IPS-NIHi7 (cell line): ENCODE measurements around the gene RECK.
A peak's percentile ranks its signal among the peaks of the same experiment; 100 is the strongest.
"Not testable (repeated sequence)": the region's sequence is repeated elsewhere in the genome, so short reads cannot be mapped to it uniquely, and the experiment has no call there.

Experiments
- DNase-seq: peaks from one replicate; pipeline ENCODE4 v3.0.0; 2012; ENCODE audit warnings: mixed read lengths; ENCODE audit errors: extremely low spot score

The RECK gene

DNA sequence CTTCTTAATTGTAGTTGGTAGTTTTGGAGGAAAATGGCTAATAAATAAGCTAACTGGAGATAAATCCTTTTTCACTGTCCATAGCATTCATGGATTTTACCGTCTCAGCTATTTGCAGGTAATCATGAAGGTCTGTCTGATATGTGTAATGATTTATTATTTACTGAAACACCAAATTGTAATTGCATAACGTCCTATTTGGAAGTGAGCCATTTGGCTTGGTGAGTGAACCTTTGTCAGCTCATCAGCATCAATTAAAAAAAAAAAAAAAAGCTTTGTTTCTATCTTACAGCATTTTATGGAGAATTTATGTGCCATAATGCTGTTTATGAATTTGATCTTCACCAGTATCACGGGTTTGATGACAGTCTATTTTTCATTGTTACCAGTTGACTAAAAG is 20.2 kb downstream of the RECK start:
- DNase-seq: no peak

DNA sequence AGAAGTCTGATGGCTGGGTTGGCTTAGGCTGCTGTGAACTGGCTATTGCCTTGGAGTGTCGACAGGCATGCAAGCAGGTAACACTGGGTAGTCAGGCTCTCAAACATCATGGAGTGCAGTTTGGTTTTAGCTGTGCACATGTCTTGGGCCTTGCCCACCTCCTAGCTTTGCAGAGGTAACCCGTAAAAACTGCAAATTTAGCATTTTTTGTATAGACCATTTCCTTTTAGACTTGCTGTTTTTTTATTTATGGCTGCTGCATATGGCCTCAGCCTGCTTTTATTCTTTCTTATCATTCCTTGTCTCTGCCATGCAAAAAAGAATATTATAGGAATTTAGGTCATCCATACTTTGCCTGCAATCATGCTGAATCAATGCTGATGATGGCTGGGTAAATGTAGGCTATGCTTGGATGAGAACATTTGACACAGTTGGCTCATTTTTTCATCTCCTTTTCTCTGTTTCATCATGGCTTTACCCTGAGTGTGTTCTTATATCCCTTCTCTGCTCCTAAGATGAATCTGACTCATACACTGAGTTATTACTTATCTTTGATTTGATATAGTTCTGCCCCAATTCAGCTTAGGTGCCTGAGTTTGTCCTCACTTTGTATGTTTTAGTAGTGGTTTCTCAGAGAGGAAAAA is 27.2 kb downstream of the RECK start:
- DNase-seq: no peak

DNA sequence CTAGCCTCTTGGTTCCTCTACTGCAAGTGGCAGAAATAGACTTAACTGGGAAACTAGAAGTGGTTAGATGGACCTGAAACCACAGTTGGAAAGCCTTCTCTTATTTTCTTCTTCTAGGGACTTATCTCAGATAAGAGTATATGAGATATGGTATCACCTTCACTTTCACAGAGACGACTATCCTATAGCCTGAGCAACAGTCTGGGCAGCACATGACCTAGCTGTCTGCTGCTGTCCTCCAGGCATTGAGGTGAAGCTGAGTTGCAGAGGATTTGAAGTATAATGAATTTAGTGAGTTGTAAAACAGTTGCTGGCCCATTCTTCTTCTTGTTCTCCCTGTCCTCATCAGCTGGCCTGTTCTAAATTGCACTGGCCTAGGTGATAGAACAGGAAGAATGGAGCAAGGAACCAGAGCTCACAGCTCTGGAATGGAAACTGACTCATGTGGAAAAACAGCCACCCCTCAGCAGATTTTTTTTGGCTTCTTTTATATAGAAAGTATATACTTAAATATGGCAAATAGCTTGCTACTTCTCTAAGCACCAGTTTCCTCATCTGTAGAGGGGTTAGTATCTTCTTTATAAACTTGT is 27.8 kb downstream of the RECK start:
- no peak for DNase-seq

DNA sequence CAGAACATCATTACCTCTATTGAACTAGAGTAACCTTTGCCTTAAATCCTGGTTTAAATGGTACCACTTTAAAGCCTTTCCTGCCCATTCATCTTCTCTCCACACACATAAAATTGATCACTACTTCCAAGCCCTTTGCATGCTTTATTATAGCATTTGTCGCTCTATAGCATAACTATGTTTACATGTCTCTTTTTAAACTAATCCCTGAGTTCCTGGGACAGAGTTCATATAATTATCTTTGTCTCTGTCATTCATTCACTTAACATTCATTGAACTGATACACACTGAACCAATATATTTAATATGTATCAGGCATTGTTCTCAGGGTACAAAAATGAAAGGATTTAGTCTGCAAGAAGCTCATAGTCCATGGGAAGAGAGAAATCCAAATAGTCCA is 37.3 kb downstream of the RECK start:
- no peak for DNase-seq

DNA sequence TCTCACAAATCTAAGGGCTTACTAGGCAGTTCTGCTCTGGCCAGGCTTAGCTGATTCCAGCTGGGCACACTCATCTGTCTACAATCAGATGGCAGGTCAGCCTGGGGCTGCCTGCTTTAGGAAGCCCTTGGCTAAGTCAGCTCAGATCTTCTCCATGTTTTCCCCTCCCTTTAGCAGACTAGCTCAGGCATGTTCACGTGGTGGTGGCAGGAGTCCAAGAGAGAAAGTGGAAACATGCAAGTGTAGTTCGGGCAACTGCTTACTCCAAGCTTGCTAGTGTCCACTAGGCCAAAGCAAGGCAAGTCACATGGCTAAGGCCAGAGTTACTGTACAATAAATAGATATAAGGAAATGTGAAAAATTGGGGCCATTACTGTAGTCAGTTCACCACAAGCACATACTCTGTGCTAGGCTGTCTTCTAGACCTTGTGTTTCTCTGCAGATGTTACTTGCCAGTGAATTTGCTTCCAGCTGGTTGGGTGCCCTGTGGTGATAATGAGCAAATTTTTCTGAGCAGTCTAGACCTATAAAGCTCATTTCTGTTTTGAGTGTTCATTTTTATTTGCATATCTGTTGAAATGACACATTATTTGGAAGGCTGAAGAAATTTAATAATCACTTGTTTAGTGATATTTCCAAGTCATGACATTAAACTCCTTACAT is 38.3 kb downstream of the RECK start:
- DNase-seq: no peak

DNA sequence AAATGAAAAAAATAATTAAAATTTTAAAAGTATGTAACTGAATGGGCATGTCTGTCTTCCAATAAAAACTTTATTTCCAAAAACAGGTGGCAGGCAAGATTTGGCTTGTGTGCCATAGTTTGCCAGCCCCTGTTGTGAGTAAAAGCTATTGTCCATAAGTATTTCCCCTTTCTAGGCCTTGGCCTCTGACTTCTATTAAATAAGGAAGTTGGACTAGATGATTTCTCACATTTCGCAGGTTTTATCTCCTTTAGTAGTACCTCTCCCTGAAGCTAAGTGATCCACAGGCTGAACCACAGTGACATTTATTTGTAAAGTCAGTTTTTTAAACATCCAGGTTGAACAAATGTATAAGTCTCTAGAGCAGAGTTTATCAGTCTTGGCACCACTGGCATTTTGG is 41.3 kb downstream of the RECK start:
- DNase-seq: no peak

DNA sequence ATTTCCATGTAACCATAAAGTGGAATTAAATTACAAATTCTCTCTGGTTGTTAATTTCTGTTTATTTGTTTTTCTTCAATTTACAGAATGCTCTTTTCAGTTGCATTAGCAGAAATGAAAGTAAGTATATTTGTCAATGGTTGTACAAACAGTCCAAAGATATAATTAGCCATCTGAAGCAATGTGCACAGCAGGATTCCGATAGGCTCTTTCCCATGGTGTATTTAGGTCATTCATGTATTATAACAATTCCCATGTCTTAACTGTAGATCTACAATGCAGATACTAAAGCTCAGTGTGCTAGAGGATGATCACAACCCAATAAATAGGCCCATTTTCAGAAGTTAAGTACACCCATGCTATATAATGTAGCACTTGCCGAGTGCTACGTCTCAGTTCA is 43.8 kb downstream of the RECK start:
- DNase-seq: no peak

DNA sequence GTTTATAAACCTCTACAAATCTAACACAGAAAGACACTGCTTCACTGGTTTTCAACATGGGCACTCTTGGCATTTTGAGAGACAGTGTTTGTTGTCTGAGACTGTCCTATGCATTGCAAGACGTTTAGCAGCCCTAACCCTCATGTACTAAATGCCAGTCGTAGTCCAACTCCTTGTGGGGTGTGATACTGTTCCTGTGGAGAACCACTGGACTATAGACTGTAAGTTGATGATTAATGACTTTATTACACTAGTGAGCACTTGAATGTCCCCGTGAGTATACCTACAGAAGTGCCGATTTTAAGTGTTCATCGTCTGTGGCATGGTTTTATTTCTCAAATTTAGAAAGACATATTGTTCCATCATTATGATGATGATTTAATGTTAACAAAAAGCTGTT is 46.2 kb downstream of the RECK start:
- DNase-seq: no peak

DNA sequence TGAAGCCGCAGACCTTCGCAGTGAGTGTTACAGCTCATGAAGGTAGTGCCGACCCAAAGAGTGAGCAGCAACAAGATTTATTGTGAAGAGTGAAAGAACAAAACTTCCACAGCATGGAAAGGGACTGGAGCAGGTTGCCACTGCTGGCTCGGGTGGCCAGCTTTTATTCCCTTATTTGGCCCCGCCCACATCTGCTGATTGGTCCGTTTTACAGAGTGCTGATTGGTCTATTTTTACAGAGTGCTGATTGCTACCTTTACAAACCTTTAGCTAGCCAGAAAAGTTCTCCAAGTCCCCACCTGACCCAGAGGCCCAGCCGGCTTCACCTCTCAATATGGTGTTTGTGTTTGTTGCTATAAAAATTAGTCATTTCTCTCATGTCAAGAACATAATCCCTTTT is 49.7 kb downstream of the RECK start:
- DNase-seq: no peak

DNA sequence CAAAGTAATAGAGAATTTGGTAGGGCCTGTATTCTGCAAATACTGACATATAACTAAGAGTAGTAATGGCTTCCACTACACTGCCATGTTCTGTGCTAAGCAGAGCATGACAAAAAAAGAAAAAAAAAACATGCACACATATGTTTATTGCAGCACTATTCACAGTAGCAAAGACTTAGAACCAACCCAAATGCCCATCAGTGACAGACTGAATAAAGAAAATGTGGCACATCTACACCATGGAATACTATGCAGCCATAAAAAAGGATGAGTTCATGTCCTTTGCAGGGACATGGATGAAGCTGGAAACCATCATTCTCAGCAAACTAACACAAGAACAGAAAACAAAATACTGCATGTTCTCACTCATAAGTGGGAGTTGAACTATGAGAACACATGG is 50.3 kb downstream of the RECK start:
- not testable (repeated sequence) for DNase-seq

DNA sequence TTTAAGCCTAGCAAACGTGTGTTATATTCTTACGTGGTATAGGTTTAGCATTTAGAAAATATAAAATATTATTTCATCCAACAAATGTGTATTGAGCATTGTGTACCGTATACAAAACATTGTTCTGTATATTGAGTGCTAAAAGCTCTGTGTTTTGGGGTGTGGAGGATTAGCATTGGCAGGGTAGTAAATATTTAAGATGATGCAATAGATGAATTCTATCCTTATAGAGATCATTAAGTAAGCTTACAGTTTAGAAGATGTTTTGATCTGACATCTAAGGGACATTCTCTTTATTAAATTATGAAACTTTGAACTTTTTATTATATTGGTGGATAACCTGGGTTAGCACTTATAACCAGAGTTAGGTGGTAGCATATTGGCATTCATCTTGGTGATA is 51.3 kb downstream of the RECK start:
- no peak for DNase-seq

DNA sequence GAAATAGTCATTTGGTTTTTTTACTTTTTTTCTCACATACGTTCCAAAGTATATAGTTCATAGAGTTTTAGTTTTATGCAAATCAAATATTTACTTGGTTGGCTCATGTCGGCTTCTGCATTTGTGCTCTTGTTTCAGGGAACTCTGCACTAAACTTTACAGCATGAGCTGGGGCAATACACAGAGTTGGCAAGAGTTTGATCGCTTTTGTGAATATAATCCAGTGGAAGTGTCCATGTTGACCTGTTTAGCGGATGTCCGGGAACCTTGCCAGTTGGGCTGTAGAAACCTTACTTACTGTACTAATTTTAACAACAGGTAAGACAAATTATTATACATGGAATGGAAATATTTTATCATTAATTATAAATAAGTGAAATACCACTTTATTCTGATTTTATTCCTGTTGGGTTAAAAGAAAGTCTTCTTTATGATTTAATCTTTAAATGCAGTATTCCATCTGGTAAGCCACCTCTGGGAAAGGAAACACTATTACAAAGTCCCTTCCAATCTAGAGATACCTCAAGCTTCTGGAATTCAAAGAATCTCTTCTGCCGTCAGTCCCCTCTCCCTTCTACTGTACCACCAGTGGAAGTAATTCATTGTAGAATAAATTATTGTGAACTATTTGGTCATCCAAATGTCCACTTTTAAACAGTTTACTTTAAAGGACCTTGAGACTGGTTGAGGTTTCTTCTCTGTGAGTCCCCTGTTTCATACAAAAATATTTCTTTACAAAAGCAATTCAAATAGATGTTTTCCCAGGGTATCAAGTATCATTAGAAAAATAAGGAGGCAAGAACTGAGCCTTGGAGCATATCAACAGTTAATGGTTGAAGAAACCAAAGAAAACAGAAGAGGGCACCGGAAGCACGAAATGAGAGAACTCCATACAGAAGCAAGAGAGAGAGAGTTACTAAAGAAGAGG is 54.6 kb downstream of the RECK start:
- peak; percentile 20 for DNase-seq

DNA sequence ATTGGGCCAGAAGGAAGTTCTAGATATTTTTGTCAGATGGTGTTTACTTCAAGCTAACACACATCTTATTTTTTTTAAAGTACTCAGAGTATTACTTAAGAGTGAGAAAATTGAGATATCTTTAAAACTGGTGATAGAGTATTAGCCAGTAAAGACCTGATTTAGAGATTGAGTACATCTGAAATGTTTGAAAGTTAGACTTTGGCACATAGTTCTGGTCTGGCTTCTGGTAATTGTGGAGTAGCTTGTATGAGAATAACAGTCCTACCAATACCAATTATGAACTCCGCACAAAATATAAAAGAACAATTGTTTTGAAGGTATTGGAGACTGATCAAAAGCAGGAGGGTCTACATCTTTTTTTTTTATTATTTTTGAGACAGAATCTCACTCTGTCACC is 55.3 kb downstream of the RECK start:
- DNase-seq: no peak

DNA sequence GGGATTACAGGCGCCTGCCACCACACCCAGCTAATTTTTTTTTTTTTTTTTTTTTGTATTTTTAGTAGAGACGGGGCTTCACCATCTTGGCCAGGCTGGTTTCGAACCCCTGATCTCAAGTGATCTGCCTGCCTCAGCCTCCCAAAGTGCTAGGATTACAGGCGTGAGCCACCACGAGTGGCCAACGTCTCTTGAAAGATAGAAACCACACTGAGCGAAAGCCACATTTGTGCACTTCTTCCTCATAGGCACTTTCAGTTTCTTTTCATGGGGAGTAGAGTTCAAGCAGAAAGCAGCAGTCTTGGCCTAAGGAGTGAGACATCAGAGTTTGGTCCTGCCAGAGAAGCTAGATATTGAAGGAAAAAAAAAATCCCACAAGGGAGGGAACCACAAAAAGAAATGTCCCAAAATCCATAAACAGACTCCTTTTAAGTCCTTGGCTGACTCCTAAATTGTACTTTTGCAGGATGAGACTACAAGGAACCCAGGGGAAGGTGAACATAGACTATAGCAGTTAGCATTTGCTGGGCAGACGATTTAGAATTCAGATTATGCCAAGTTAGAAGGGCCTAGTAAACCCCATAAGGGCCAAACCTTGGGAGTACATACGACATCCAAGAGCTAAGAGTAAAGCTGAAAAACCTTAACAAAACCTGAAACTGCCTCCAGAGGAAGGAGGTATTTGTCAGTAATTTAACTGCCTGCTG is 55.9 kb downstream of the RECK start:
- DNase-seq: no peak

DNA sequence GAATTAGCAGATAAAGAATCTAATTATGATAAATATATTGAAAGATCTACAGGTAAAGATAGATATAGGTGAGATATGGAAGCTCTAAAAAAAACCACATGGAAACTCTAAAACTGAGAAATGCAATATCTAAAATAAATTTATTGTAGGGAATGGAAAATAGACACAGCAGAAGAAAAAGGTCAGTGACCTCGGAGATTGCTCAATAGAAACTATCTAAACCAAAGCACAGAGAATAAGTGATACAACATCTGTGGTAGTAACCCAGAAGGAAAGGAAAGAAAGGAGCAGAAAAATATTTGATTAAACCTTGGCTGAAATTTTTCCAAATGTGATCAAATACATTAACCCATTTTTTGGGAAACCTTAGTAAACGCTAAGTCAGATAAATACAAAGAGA is 56.7 kb downstream of the RECK start:
- DNase-seq: no peak

DNA sequence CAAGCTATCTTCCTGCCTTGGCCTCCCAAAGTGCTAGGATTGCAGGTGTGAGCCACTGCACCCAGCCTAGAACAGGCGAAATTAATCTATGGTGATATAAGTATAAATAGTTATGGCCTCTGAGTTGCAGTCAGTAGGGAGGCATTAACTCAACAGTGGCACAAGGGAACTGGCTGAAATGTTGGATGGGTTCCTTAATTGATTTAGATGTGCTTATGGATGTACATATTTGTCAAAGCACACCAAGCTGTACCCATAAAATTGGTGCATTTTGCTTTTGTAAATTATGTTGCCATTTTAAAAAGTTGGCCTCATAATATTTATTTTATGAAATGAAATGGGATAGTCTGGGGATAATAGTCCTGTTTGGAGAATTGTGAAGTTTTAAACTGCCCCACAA is 63.0 kb downstream of the RECK start:
- DNase-seq: no peak

DNA sequence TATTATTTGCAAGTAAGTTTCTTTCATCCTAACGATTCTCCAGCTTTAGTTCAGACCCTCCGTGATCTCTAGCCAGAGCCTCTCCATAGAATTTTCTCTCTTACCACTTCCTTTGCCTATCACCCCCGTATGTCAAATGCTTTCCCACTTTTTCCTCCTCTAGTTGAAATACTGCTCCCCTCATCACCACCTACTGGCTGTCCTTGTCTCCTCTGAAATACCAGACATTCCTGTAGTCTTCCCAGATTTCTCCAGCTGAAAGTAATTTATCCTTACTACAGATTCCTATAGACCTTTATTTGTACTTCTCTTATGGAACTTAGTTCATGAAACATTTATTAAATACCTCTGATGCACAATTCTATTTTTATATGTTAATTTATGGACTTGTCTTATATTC is 63.8 kb downstream of the RECK start:
- peak; percentile 60 for DNase-seq

DNA sequence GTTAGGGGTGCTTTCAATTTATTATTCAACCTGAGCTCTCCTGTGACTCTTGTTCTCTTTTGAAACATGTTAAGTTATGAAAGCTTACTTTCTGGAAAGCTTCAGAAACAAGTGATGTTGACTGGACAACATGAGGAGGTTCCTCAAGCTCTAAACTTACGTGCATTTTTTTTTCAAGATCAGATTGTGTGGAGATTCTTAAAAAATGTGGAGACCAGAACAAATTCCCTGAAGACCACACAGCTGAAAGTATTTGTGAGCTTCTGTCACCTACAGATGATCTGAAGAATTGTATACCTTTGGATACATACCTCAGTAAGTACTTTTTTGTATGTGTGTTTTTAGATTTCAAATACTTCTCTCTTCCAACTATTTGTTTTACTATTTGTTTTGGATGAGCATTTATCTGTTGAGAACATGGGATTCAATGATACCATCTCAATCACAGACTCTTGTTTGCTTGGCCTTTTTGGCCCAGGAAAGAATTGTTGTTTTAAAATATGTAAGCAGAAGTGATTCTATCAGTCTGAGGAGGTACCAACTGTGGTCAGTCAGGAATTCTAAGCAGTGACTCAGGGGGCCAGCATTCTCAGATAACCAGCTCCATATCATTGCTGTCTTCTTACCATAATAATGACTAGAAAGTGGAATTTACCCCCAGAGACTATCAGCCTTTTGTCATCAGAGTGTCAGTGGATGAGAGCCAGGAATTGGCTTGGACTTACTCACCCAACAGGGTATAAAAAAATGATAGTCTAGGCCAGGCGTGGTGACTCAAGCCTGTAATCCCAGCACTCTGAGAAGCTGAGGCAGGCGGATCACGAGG is 65.4 kb downstream of the RECK start:
- DNase-seq: no peak

DNA sequence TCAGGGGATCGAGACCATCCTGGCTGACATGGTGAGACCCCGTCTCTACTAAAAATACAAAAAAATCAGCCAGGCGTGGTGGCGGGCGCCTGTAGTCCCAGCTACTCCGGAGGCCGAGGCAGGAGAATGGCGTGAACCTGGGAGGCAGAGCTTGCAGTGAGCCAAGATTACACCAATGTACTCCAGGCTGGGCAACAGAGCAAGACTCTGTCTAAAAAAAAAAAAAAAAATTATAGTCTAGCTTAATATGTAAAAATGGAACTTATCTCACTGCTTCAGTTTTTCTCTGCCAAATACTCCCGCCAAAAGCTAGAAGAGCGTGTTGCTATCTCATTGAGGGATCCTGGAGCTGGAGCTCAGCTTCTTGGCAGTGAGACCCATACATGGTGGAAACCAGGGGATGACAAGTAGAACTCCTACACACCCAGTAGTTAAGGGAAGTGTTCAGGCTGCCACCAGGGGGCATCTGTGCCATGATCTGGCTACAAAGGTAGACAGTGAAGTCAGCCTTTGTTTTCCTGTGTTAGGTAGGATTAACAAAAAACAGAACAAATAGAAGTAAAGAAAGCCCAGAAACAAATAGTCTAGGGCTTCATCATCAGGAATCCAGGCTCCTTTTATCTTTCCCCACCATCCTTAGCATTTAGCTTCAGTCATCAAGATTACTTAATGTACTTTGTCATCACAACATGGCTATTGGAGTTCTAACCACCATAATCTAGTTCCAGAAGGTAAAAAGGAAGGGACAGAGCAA is 66.2 kb downstream of the RECK start:
- peak; percentile 79 for DNase-seq

DNA sequence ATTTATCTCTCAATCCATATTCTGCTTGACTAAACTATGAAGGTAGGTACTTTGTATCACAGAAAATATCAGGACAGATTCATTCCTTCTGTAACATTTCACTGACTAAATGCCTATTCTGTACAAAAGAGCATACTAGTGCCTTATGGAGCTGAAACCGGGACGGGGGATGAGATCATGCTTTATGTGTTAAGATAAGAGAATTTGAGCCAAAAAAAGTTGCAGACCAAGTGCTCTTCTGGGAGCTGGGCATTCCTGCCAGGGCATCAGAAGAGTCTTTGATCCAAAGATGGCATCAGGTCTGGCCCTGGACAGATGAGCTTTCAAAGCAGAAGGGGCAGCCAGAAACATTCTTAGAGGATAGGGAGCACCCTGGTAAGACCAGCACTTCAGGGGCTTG is 72.4 kb downstream of the RECK start:
- DNase-seq: no peak
